ENCODE data around the gene CDYL2. TPM values are rescaled to one million over a fixed set of nuclear protein-coding genes. Genes with fewer than 3 reads are reported as not detected.

CDYL2 gene
- total and polyA plus RNA-seq, 2 experiments from 2014 or later, result 7.4 to 12.2 TPM

DNA sequence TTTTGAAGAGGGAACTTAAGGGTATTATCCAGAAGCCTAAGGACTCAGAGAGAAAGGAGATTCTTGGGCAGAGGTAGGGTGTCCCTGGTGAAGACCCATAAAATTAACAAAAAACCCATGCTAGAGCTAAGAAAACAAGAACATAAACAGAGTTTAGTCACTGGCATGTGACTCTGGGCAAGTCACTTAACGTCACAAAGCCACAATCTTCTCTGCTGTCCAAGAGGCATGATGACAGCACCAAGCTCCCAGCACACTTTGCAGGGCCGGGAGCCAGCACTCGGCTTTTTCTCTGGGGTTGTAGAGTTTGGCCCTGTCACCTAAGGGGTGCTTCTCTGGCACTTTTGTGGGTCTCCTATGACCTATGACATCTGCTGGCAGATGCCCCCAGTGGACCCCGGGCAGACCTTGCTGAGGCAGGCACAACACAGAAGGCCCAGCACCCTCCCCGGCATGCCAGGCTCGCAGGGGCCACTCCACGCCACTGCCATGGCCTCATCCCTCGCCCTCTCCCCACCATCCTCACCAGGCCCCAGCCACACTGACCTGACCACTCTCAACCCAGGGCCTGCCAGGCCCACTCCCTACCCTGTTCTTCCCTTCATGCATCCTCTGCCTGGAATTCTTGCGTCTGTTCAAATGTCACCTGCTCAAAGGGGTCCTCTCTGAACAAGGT lies 193.8 kb downstream of the CDYL2 start:
- Histone ChIP-seq H3K9me3 (ENCODE audit: low read depth) (no peaks in the 10 kb centered on the region), H3K36me3 (replicated peaks; ENCODE audit: insufficient read depth, low read depth) (no peaks in the 10 kb centered on the region), H3K9me2 (replicated peaks; ENCODE audit: insufficient read depth) (no peaks in the 10 kb centered on the region), H3K4me1 (ENCODE audit: insufficient read depth) (no peaks in the 10 kb centered on the region), H4K20me1 (ENCODE audit: insufficient read depth, poor library complexity, severe bottlenecking) (no peaks in the 10 kb centered on the region), H3K27me3 (no peaks in the 10 kb centered on the region), H3K4me2 (no peak overlapping the region), H2AFZ (no peak overlapping the region), H3K79me2 (no peaks in the 10 kb centered on the region), H3K4me3 (no peak overlapping the region), H3K27ac (no peak overlapping the region)
- DNase-seq (ENCODE audit: low spot score), result no peak
- 95% methylated on average over 9 of the region's 9 CpGs for WGBS (ENCODE audit: low lambda C conversion rate, missing lambda C conversion rate)
- no peak for TF ChIP-seq CTCF (IDR thresholded peaks at IDR 0.05; ENCODE audit: poor library complexity)
- TF ChIP-seq EZH2phosphoT487 (IDR thresholded peaks at IDR 0.05; ENCODE audit: low read depth, severe bottlenecking, unreplicated experiment), result no peak
- no peak for TF ChIP-seq EZH2 (IDR thresholded peaks at IDR 0.05; ENCODE audit: borderline replicate concordance)

GRCh38 chr16:80608946-80609345 lies 195.5 kb downstream of the CDYL2 start:
- no peaks in the 10 kb centered on the region for H3K9me2 ChIP-seq (replicated peaks; ENCODE audit: insufficient read depth)
- H3K4me1 ChIP-seq (ENCODE audit: insufficient read depth), result no peaks in the 10 kb centered on the region
- H3K79me2 ChIP-seq, result no peaks in the 10 kb centered on the region
- H3K4me2 ChIP-seq, result no peak overlapping the region
- H3K27me3 ChIP-seq, result no peaks in the 10 kb centered on the region
- TF ChIP-seq EZH2phosphoT487 (IDR thresholded peaks at IDR 0.05; ENCODE audit: low read depth, severe bottlenecking, unreplicated experiment) (no peak), CTCF (IDR thresholded peaks at IDR 0.05; ENCODE audit: poor library complexity) (no peak), EZH2 (IDR thresholded peaks at IDR 0.05; ENCODE audit: borderline replicate concordance) (no peak)
- H3K4me3 ChIP-seq, result no peak overlapping the region
- WGBS (ENCODE audit: low lambda C conversion rate, missing lambda C conversion rate), result 85% methylated on average over 6 of the region's 6 CpGs
- H2AFZ ChIP-seq, result no peak overlapping the region
- DNase-seq (ENCODE audit: low spot score), result no peak
- no peaks in the 10 kb centered on the region for H4K20me1 ChIP-seq (ENCODE audit: insufficient read depth, poor library complexity, severe bottlenecking)
- H3K36me3 ChIP-seq (replicated peaks; ENCODE audit: insufficient read depth, low read depth), result no peaks in the 10 kb centered on the region
- no peak overlapping the region for H3K27ac ChIP-seq
- no peaks in the 10 kb centered on the region for H3K9me3 ChIP-seq (ENCODE audit: low read depth)

DNA sequence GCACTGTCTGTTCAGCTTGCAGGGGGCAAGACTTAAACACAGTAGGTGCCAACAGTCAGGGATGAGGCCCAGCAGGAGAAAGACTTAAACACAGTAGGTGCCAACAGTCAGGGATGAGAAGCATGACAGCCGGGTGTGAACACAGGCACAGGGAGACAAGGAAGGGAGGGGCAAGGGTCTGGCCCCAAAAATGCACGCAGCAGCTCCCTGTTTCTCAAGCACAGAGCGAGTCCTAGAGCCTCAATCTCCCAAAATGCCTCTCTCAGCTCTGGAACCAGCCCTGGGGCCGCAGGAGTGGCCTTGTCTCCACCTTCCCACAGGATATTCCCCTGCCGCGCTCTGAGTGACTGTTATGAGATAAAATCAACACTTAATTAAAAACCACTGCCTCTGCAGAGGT lies 197.2 kb downstream of the CDYL2 start:
- Histone ChIP-seq H3K4me2 (no peak overlapping the region), H4K20me1 (ENCODE audit: insufficient read depth, poor library complexity, severe bottlenecking) (no peaks in the 10 kb centered on the region), H3K9me2 (replicated peaks; ENCODE audit: insufficient read depth) (no peaks in the 10 kb centered on the region), H2AFZ (no peak overlapping the region), H3K79me2 (no peaks in the 10 kb centered on the region), H3K27ac (no peak overlapping the region), H3K4me3 (no peak overlapping the region), H3K4me1 (ENCODE audit: insufficient read depth) (no peaks in the 10 kb centered on the region), H3K9me3 (ENCODE audit: low read depth) (no peaks in the 10 kb centered on the region), H3K36me3 (replicated peaks; ENCODE audit: insufficient read depth, low read depth) (no peaks in the 10 kb centered on the region), H3K27me3 (no peaks in the 10 kb centered on the region)
- WGBS (ENCODE audit: low lambda C conversion rate, missing lambda C conversion rate), result 88% methylated on average over 6 of the region's 6 CpGs
- no peak for DNase-seq (ENCODE audit: low spot score)
- TF ChIP-seq EZH2 (IDR thresholded peaks at IDR 0.05; ENCODE audit: borderline replicate concordance) (no peak), EZH2phosphoT487 (IDR thresholded peaks at IDR 0.05; ENCODE audit: low read depth, severe bottlenecking, unreplicated experiment) (no peak), CTCF (IDR thresholded peaks at IDR 0.05; ENCODE audit: poor library complexity) (no peak)

All from hepatocyte (in vitro differentiated cells).